HG03439 (cell line): ENCODE measurements around the gene FRMD4A.

Experiments used
- ATAC-seq: cut with Tn5 transposase; IDR thresholded peaks from one replicate; pipeline ENCODE4 v1.9.1; 2021; ENCODE audit warnings: mild to moderate bottlenecking, moderate library complexity; ENCODE audit not compliant: unreplicated experiment

Gene FRMD4A

GRCh38 chr10:13739183-13739582, 591.5 kb downstream of the FRMD4A start:
- ATAC-seq = no peak

GRCh38 chr10:13736506-13736905, 594.2 kb downstream of the FRMD4A start:
- ATAC-seq = no peak

GRCh38 chr10:13734151-13734550, 596.6 kb downstream of the FRMD4A start:
- no peak for ATAC-seq

- ATAC-seq = no peak
Measured at GRCh38 chr10:13733071-13733470, 597.7 kb downstream of the FRMD4A start.

- ATAC-seq = no peak
Measured at GRCh38 chr10:13732465-13732881, 598.3 kb downstream of the FRMD4A start.

GRCh38 chr10:13731799-13732198, 598.9 kb downstream of the FRMD4A start:
- ATAC-seq = no peak

- ATAC-seq = no peak
Measured at GRCh38 chr10:13730956-13731355, 599.8 kb downstream of the FRMD4A start.

GRCh38 chr10:13730306-13730652, 600.4 kb downstream of the FRMD4A start:
- ATAC-seq = no peak

- no peak for ATAC-seq
Measured at GRCh38 chr10:13729586-13730305, 601.0 kb downstream of the FRMD4A start.

GRCh38 chr10:13728898-13729535, 601.7 kb downstream of the FRMD4A start:
- ATAC-seq = no peak

GRCh38 chr10:13725594-13725993, 605.1 kb downstream of the FRMD4A start:
- no peak for ATAC-seq

GRCh38 chr10:13724484-13724883, 606.2 kb downstream of the FRMD4A start:
- no peak for ATAC-seq

- ATAC-seq = no peak
Measured at GRCh38 chr10:13722747-13723653, 607.7 kb downstream of the FRMD4A start.

GRCh38 chr10:13721486-13721885, 609.2 kb downstream of the FRMD4A start:
- no peak for ATAC-seq

GRCh38 chr10:13720699-13721098, 610.0 kb downstream of the FRMD4A start:
- no peak for ATAC-seq

GRCh38 chr10:13719425-13719824, 611.3 kb downstream of the FRMD4A start:
- ATAC-seq = no peak

GRCh38 chr10:13718820-13719219, 611.9 kb downstream of the FRMD4A start:
- ATAC-seq = no peak

- no peak for ATAC-seq
Measured at GRCh38 chr10:13717936-13718772, 612.6 kb downstream of the FRMD4A start.

GRCh38 chr10:13717571-13717935, 613.2 kb downstream of the FRMD4A start:
- ATAC-seq = no peak

GRCh38 chr10:13716081-13717071, 614.3 kb downstream of the FRMD4A start:
- no peak for ATAC-seq
